HG03469 (cell line): ENCODE measurements around the gene FAIM.
"Not testable (repeated sequence)": the region's sequence is repeated elsewhere in the genome, so short reads cannot be mapped to it uniquely, and the experiment has no call there.

ENCODE experiments used
- ATAC-seq: cut with Tn5 transposase; IDR thresholded peaks from one replicate; pipeline ENCODE4 v1.9.1; 2021; ENCODE audit warnings: mild to moderate bottlenecking, moderate library complexity, moderate number of reproducible peaks; ENCODE audit not compliant: unreplicated experiment

The FAIM gene

DNA sequence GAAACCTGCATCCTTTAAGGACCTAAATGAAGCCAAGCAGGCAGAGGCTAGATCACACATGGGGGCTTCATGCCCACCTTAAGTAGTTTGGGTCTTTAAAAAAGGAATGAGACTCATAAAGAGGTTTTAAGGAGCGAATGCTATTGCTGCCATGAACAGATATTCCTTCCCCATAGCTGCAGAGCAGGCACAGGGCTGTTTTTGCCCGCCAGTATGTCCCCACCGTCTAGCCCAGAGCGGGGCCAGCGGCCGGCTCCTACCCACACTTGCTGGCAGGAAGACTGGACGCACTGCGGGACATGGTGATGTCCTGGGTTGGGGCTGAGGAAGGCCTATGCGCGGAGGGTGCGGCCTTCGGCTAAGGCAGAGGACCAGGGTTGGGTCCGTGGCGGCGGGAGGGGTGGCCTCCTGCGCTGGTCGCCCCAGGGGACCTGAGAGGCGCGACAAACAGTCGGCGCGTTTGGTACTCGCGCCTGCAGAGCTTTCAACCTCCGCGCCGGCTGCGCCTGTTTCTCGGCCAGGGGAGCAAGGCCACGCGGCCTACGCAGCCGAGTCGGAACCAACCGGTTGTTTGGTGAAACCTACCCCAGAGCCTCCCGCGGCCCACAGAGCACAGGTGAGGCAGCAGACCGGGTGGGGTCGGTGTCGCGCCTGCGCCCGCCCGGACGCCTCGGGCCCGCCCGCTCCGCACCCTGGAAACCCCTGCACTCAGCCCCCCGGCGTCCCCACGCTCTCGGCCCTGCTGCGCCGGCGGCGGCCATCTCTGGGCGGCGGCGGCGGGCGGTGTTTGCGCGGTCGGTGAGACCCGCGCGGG, at the start of gene FAIM:
Gene FAIM (plus strand): TSS at position 450 of the 814 bp plus-strand sequence. CDS start 10,956 bp downstream, outside the sequence.
- ATAC-seq, result peak; percentile 50

GRCh38 chr3:138559134-138559533, 49.4 kb upstream of the FAIM start:
- ATAC-seq, result no peak

DNA sequence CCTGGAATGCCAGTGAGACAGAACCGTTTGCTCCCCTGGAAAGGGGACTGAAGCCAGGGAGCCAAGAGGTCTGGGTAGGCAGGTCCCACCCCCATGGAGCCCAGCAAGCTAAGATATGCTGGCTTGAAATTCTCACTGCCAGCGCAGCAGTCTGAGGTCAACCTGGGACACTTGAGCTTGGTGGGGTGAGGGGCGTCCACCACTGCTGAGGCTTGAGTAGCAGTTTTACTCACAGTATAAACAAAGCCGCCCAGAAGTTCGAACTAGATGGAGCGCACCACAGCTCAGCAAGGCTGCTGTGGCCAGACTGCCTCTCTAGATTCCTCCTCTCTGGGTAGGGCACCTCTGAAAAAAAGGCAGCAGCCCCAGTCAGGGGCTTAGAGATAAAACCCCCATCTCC, 48.1 kb upstream of the FAIM start:
- no peak for ATAC-seq

GRCh38 chr3:138562902-138563301, 45.7 kb upstream of the FAIM start:
- ATAC-seq, result not testable (repeated sequence)

DNA sequence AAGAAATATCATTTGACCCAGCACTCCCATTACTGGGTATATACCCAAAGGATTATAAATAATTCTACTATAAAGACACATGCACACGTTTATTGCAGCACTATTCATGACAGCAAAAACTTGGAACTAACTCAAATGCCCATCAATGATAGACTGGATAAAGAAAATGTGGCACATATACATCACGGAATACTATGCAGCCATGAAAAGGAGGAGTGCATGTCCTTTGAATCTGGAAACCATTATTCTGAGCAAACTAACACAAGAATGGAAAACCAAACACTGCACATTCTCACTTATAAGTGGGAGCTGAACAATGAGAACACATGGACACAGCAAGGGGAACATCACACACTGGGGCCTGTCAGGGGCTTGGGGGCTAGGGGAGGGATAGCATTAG, 42.3 kb upstream of the FAIM start:
- not testable (repeated sequence) for ATAC-seq

- ATAC-seq, result no peak
Observed at GRCh38 chr3:138567403-138567802, 41.2 kb upstream of the FAIM start.

DNA sequence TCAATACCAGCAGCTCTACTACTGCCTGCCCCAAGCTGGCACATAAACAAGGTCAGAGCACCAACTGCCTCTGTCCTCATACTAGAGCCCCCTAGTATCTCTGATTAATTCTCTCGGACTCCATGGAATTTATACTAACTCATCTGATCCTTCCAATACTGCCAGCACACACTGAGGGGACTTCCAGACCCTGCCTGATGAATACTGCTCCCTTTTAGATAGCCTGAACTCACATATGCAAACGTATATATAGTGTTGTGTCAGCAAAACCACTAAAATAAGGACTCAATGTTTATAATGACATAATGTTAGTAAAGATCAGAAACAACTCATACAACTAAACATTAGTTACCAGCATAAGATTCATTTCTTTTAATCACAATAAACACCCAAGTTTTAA, 39.5 kb upstream of the FAIM start:
- ATAC-seq, result no peak

DNA sequence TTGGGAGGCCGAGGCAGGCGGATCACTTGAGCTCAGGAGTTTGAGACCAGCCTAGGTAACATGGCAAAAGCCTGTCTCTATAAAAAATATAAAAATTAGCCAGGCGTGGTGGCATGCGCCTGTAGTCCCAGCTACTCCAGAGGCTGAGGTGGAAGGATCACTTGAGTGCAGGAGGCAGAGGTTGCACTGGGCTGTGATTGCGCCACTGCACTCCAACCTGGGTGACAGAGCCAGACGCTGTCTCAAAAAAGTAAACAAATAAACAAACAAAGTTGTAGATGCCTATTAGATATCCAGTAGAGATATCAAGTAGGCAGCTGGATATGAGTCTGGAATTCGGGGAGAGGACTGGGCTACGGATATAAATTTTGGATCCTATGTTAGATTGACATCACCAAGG, 38.9 kb upstream of the FAIM start:
- ATAC-seq, result not testable (repeated sequence)

DNA sequence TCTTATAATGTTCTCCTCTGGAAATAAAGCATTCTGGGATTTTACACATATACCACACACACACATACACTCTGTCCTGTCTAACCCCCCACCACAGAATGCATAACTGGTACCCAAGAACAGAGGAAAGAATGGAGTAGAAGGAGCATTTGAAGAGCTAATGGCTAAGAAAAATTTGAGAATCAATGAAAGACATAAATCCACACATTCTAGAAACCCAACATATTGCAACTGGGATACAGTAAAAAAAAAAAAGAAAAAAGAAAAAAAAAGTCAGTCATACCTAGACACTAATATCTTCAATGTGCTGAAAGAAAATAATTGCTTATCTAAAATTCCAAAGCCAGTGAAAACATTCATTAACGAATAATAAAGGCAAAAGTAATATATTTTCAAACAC, 35.4 kb upstream of the FAIM start:
- no peak for ATAC-seq

- ATAC-seq, result peak; percentile 88
Observed at GRCh38 chr3:138578141-138578540, 30.4 kb upstream of the FAIM start.

- ATAC-seq, result no peak
Observed at GRCh38 chr3:138578961-138579574, 29.5 kb upstream of the FAIM start.

DNA sequence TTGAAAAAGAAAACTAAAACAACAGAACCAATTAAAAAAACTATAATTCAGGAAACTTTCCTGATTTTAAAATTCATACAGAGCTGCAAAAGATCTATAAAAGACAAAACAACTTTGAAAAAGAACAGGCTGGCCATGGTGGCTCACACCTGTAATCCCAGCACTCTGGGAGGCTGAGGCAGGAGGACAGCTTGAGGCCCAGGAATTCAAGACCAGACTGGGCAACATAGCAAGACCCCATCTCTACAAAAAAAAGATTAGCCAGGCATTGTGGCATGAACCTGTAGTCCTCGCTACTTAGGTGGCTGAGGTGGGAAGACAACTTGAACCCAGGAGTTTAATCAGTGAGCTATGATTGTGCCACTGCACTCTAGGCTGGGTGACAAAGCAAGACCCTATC, 21.2 kb upstream of the FAIM start:
- no peak for ATAC-seq

- ATAC-seq, result no peak
Observed at GRCh38 chr3:138588445-138588844, 20.1 kb upstream of the FAIM start.

- no peak for ATAC-seq
Observed at GRCh38 chr3:138591392-138591791, 17.2 kb upstream of the FAIM start.

- ATAC-seq, result no peak
Observed at GRCh38 chr3:138593488-138594149, 15.0 kb upstream of the FAIM start.

- peak; percentile 66 for ATAC-seq
Observed at GRCh38 chr3:138594150-138594934, 14.2 kb upstream of the FAIM start, which contains the start of gene CEP70. TSS of gene CEP70 (minus strand) at chr3:138594260. CDS start at chr3:138572927, 21,333 bp downstream.

DNA sequence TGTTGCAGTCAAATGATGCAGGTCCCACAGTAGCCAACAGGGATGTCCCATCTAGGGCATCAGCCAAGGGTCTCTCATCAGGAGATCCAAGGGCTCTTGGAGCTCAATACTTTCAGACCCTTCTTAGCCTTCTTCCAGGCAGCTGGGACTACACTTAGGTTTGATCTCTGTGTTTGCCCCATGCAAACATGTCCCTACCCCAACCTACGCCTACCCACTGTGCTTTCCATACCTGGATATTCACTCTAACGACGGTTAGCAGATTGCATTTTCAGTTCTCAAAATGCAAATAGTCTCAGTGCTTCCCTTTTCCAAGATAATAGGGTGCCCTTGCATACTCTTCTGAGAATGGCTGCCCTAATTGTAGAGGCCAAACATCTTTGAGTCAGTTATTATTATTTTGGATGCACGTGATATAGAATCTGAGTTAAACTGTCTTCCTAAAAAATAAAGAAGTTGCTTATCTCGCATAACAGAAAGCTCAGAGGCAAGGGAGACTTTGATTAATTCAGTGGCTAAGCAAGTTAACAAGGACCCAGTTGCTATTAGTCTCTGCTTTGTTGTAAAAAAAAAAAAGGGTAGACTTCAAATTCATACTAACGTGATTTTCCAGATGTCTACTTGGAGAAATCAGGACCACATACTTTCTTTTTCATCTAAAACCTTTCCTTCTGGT, 13.5 kb upstream of the FAIM start:
- no peak for ATAC-seq

- ATAC-seq, result not testable (repeated sequence)
Observed at GRCh38 chr3:138597186-138597976, 11.2 kb upstream of the FAIM start.

DNA sequence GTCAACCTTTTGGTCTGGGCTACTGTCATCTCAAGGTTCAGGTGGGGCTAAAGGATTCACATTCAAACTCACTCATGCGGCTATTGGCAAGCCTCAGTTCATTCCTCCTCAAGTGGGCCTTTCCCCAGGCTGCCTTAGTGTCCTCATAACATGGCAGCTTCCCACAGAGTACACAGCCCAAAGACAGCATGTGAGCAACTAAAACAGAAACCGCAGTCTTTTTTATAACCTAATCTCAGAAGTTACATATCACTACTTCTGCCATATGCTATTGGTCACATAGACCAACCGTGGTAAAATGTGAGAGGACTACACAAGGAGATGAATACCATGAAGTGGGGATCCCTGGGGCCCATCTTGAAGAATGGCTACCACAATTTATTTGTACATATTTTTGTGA, 10.0 kb upstream of the FAIM start:
- ATAC-seq, result no peak
